Activated naive CD8-positive, alpha-beta T cell treated with anti-CD3 and anti-CD28 coated beads, Interleukin-2, amount 50 U/mL, for 16 hours (primary cell): ENCODE data around the gene PAPPA2.
"Not testable (repeated sequence)": the region's sequence is repeated elsewhere in the genome, so short reads cannot be mapped to it uniquely, and the experiment has no call there.

ENCODE experiments used
- DNase-seq: peaks from one replicate; pipeline ENCODE4 v3.0.0-alpha.2; 2020; ENCODE audit warnings: low read depth, low spot score

Gene PAPPA2

DNA sequence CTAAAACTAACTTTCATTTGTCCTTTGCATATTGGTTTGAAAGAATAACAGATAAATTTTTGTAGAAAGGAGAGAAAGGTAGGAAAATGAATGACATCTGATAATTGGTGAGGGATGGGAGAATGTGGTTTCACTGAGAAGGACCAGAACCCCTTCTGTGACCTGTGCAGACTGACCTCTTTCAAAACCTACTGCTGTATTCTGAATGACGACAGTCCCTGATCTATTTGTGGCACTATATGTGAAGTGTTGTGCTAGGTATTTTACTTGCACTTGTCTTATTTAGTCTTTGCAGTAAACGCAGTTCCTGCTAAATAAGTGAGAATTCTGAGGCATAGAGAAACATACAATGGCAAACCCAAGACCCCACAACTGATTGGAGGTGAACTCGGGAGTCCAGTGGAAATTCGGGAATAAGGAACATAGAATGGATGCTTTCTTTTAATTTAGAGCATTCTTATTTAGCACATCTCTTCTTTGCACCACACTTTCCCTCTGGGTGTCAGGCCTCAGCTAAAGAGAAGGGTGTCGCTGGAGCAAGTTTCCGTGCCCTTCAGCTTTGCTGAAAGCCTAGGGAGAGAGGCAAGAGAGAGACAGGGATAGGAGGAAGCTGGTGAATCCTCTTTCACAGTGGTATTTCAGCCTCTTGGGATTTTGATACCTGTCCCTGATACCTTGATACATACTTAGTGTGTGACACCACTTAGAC lies 230.2 kb downstream of the PAPPA2 start:
- DNase-seq, result no peak

DNA sequence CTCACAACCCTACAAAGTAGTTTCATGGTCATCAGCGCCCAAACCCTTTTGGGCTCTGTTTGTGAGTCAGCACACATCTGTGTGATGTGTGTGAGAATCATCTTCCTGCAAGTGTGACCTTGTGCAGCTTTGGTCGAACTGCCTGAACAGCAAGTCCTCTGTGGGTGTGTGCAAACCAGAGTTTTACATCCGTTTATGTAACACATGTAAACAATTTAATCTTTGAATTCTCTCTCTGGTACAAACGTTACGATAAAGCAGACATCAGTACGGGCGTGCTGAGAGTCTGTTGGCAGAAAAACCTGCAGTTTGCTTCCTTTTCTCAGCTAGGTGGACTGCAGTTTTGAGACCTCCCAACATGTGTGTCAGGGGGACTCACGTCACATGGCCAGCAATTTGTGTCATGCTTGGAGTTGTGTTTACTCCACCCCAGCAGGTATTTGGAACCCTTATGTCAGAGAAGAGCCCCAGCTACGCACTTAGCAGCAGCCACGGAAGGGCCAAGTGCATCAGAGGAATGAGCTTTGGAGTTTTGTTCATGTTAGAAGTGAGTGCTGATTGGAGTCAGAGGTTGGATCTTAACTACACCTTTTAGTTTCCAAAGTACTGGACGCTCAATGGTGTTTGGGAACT lies 230.8 kb downstream of the PAPPA2 start:
- DNase-seq, result no peak

DNA sequence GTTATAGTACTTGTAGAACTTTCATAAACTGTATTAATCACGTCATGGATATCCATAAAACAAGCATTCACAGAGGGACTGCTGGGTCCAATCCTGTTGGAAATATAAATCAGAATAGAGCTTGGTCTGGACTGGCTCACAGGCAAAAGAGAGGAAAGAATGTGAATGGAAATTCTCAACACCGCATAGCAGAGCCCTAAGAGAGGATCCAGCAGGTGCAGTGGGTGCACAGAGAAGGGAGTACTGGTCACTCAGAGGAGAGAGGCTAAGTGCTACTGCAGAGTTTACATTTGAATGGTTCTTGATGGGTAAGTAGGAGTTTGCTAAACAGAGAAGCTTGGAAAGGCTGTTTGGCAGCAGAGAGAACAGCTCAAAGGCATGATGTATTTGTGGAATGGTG lies 231.7 kb downstream of the PAPPA2 start:
- DNase-seq, result no peak

DNA sequence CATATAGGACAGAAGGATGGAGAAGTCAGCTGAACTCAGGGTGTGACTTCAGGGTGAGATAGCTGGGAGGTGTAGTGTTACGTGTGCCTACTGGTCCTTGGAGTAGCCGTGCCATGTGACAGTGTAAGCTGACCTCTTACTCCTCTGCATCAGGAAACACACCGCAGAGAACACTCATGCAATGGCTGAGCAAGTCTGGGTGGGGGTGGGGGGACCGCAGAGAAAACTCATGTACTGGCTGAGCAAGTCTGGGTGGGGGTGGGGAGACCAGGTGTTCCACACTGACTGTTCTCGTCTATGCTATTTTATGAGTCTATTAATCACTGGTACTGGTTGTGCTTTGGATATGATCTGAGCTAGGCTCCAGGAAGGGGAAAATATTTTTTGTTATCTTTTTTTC lies 233.1 kb downstream of the PAPPA2 start:
- DNase-seq, result no peak

DNA sequence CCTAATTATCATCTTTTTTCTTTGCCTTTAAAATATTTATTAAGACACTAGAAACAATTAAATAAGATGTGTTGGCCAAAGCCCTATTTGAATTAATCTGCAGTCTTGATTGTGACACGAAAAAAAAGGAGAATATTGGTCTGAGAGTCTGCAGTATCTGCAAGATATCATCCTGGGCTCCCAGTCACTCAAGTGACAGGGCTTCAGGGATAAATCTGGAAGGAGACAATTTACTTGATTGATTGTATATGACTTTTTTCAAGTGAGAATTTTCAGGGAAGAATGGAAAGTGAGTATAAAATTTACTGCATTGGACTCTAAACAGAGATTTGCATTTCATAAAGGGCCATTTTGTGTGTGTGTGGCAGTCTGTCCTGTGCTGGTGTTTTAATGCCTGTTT lies 233.7 kb downstream of the PAPPA2 start:
- DNase-seq, result no peak

DNA sequence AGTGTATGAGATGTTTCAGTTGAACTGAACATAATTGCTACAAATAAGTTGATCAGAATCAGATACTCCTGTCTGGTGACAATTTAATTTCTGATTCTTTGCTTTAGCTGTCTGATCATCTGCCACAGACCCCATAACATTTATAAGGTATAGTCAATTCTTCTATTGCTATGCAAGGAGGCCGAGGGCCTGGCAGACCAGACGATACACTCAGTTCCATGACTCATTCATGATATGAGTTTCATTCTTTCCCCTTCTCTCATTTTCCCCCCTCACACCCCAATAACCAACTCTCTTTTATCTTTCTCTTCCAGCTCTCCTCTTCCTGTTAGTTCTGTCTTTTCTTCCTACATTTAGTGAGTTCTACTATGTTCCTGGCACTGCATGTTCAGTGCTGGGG lies 236.8 kb downstream of the PAPPA2 start:
- no peak for DNase-seq

DNA sequence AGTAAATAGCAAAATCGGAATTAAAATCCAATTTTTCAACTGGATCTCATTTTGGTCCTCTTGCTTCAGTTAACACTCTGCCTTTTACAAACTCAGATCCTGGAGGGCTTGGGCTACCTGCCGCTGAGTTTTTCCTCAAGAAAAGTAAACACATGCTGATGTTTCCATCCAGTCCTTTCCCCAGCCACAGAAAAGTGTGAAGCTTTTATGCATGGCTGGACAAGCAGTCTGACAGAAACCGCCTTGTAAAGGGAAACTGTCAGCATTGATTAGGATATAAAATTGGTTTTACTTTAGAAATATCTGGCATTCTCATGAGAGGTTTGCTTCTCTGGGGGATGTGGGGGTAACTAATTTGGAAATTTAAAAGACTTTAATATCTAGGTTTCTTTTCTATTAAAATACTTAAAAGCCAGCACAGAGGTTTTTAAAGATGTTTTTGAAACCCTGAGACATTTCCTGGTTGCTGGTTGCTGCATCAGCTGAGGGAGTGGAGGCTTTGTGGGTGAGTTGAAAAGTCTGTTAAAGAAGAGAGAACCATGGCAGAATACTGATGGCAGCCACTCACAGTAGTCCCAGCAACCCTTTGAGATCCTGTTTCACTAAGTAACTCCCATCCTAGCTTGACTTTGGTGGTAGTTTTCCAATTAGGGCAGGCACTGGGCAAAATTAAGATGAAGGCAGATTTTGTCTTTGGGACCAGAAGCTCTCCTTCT lies 238.3 kb downstream of the PAPPA2 start:
- no peak for DNase-seq

DNA sequence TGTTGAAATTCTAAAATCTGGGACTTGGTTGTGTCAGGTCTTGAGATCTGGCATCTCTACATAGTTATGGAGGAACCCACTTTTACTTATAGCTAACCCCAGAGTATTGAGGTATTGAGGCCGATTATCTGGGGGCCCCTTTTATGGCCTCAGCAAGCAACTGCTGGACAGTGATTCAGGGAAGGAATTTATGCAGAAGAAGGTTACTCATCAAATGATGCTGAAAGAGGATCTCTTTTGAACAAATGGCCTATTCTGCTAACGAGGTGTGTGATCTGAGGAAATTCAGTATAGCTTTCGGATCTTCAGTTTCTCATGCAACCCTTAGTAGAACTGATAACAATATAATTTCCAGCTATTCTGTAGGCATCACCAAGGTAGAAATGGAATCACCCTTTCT lies 239.9 kb downstream of the PAPPA2 start:
- no peak for DNase-seq

DNA sequence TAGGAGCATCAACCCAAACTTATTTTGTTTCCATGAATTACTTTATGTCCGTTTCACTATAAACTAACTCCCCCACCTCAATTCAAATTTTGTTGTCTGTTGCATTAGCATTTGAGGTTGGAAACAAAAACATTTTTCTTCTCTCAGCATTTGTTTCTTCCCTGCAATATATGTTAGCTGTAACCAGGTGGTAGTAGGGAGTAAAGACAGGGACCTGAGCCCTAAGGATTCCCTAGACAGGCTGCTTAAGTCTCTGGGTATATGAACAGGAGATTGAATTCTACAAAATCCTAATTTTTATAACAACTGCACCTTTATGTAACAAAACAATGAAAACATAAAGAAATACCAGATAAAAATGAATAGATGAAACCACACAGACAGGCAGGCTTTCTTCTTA lies 242.6 kb downstream of the PAPPA2 start:
- no peak for DNase-seq

DNA sequence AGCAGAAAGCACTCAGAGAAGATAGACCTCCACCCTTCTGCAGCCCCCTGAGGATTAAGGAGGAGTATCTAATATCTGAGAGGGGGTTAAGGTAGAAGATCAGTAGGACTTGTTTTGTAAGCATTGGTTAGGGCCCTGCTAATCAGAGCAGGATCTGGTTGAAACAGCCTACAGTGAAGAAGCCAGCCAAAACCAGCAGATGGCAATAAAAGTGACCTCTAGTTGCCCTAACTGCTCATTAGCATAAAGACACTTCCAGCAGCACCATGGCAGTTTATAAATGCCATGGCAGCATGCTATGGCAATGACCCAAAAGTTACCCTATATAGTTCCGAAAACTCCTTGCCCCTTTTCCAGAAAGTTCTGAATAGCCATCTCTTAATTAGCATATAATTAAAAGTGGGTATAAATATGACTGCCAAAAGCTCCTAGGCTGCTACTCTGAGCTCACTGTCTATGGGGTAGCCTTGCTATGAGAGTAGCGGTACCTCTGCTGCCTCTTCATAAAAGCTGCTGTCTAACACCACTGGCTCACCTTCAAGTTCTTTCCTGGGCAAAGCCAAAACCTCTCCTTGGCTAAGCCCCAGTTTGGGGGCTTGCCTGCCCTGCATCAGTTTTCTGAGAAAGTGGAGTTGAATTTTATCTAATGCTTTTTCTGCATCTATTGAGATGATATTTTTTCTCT lies 254.2 kb downstream of the PAPPA2 start:
- no peak for DNase-seq

DNA sequence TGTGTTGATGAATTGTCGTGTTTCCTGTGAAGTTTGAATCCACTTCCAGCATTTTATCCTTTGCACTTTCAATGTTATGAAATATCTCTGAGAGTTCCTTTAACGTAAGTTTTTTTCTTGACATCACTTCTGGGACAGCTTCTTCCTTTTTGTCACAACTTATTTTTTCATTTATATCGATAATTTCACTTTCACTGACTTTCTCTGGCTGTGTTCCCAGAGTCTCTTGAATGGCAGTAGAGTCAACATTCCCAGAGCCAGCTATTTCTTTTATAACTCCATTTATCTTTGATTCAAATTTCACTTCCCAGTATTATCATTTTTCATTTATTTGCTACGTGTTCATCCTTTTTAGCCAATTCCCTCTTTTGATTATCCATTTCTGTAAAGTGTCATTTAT lies 256.5 kb downstream of the PAPPA2 start:
- no peak for DNase-seq

DNA sequence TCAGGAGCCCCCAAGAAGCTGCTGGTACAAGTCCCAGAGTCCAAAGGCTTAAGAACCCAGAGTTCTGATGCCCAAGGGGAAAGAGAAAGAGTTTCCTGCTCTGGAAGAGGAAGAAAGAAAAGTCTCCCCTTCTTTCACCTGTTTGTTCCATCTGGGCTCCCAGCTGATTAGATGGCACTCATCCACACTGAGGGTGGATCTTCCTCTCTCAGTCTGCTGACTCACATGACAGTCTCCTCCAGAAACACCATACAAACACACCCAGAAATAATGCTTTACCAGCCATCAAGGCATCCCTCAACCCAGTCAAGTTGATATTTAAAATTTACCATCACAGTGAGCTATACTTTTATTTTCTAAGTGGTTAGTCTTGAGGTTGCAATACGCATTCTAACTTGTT lies 257.9 kb downstream of the PAPPA2 start:
- no peak for DNase-seq

DNA sequence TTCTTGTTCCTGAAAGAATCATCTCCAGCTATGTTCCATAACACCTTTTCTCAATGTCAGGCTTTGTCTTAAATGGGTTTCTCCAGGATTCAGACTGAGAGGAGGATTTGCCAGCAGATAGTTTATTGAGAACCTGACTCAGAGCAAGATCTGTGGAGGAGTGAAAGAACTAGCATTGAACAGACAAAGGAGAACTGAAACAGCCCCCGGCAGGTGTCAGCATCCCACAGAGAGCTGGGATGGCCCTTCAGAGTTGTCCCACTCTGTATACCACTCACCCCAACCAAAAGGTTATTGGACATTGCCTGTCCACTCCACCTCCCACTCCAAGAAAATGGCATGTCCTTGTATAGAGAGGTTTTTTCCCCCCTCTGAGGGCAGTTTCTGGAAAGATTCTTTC lies 270.7 kb downstream of the PAPPA2 start:
- DNase-seq, result no peak

DNA sequence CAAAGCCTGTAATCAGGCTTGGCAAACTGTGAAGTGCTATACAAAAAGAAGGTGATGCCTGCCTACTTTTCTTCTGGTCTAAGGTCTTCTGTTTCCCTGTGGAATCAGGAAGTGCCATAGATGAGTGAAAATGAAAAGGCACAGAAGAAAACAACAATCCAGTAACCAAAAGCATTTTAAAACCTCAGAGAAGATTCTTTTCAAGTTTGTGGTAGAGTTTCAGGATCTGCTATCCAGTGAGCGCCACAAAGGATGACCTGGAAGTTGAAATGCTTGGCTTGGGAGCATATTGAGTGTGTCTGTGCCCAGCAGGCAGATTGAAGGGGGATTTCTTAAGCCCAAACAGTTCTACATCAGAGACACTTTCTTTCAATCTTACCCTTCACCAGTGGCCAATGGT lies 272.2 kb downstream of the PAPPA2 start:
- no peak for DNase-seq

DNA sequence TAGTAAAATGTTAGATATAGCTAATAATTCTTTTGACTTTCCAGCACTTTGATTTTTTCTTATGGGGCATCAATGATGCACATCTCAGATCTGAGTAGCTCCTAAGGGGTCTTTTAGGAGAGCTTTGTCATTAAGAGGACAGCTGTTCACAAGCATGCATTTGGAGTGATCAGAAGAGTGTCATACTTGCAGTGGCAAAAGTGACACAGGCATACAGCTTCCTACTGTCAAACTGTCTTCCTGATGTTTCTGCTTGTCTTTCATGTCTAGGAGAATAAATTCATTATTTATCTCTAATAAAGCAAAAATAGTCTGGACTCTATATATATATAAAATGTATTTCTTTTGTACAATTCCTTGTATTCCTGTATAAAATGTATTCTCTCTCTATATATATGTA lies 273.0 kb downstream of the PAPPA2 start:
- no peak for DNase-seq

DNA sequence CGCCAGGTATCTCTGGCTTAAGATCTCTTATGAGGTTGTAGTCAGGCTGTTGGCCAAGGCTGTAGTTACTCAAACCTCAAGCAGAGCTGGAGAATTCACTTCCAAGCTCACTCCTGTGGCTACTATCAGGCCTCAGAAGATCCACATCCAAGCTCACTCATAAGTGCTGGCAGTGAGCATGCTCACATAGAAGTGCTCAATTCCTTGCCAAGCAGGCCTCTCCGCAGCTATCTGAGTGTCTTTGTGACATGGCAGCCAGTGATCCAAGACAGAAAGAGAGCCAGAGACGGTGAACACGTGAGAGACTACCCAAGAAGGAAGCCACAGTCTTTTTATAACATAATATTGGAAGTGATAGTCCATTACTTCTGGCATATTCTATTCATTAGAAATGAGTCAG lies 278.2 kb downstream of the PAPPA2 start:
- no peak for DNase-seq

DNA sequence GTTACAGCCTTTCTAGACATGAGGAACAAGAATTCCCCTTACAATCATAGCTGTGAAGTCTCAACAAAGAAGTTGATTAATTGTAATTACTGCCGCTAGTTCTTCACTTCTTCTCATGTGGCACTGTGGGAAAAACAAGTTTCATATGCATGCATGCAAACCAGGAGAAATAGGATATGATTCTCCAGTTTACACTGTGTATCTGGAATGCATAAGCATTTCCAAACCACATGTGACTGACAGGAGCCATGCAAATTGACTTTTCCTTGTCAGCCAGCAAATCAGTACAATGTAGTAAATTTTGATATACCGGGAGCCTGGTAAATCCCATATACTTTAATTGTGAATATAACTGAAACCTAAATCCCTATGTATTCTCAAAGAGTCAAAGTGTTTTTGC lies 279.3 kb downstream of the PAPPA2 start:
- no peak for DNase-seq

DNA sequence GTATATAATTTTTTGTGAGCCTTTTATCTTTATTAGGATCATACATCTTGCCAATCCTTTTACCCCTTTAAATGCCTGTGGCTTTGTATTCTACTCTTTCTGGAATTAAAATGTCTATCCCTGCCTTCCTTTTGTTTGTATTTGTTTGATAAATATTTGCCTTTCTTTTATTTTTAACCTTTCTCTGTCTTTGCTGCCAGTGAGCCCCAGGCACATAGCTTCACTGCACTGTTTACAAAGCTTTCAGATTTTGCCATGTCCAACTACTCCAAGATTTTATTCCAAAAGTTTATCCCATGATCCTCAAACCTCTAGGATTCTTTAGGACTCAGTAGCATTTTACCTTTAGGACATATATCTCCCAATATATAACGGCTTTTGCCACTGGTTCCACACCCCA lies 281.2 kb downstream of the PAPPA2 start:
- no peak for DNase-seq

DNA sequence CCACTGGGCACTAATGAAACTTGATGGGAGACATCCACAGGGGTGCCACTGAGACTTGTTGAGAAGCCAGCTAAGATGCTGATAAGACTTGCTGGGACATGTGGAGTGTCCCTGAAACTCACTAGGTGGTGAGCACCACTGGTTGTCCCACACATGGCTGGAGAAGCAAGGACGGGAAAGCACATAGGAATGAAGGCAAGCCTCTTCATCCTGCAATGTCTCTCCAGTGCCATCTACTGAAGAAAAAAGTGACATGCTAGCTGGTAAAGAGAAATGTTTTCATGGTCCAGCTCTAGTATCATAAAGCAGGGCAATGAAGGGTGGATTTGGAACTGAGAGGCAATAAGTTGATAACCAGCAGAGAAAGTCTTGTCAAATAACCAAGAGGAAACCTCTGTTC lies 283.0 kb downstream of the PAPPA2 start:
- no peak for DNase-seq

DNA sequence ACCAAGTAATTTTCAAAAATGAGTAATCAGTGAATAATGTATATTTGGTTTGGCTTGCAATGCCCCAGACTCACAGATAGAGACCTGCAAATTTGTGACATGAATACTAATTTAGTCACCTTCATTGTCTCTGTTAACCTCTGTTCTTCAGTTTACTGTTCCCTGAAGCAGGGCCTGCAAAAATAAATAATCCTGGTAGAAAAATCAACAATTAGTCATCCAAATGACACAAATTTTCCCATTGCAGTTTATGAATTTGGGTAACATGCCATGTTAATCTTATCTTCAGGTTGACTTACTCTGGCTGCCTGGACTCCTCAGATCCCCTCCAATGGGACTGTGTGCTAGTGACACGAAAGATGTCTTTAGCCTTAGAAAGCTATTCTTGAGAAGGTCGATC lies 289.5 kb downstream of the PAPPA2 start:
- no peak for DNase-seq

DNA sequence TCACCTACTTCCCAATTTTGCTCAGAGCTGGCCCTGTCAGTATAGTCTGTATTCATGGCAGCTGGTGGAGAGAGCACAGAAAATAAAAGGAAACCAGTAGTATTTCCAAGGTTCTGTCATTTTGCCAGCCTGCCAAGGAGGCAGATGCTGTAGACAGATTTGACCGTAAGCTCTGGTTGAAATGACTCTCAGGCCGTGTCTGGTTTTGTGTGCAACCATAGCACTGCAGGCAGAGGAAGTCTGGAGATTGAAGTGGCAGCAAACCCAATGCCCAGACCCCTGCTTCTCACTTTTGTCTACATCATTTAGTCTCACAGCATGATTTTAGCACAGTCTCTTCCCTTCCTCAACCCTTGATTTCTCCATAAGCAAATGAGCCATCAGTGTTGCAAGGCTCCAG lies 291.7 kb downstream of the PAPPA2 start:
- no peak for DNase-seq

DNA sequence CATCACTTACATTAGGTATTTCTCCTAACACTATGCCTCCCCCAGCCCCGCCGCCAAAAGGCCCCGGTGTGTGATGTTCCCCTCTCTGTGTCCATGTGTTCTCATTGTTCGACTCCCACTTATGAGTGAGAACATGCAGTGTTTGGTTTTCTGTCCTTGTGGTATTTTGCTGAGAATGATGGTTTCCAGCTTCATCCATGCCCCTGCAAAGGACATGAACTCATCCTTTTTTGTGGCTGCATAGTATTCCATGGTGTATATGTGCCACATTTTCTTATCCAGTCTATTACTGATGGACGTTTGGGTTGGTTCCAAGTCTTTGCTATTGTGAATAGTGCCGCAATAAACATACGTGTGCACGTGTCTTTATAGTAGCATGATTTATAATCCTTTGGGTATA lies 293.8 kb downstream of the PAPPA2 start:
- not testable (repeated sequence) for DNase-seq

DNA sequence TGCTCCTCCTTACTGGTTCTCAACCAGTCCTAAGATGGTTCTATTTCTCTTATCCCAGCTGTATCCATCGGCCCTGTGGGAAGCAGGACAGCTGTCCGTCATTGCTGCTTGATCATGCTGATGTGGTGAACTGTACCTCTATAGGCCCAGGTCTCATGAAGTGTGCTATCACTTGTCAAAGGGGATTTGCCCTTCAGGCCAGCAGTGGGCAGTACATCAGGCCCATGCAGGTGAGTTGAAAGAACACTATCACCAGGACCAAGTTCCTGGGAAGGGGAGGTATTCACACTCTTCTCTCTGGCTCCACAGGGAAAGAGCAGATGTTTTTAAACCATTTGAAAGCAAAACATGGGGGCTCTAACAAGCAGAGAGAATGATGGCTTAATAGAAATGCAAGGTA lies 302.6 kb downstream of the PAPPA2 start:
- no peak for DNase-seq
